GM21529 (cell line): Measurements from ENCODE around the gene B4GALT3.

Experiments
- ATAC-seq: cut with Tn5 transposase; IDR thresholded peaks from one replicate; pipeline ENCODE4 v1.9.1; 2021; ENCODE audit not compliant: unreplicated experiment

Gene B4GALT3

GRCh38 chr1:161206411-161207140 is 29.3 kb upstream of the B4GALT3 start:
- ATAC-seq, result no peak

GRCh38 chr1:161201836-161202712 is 24.8 kb upstream of the B4GALT3 start, which contains the start of gene NDUFS2:
NDUFS2 (plus strand) TSS chr1:161202367; CDS start chr1:161202386, 19 bp downstream.
- ATAC-seq, result peak; percentile 97

- ATAC-seq, result no peak
These were observed 23.9 kb upstream of the B4GALT3 start for GRCh38 chr1:161200992-161201835.

GRCh38 chr1:161200421-161200991 is 23.2 kb upstream of the B4GALT3 start:
- no peak for ATAC-seq

GRCh38 chr1:161199506-161200139 is 22.3 kb upstream of the B4GALT3 start:
- no peak for ATAC-seq

- ATAC-seq, result no peak
These were observed 21.7 kb upstream of the B4GALT3 start, which contains the start of gene ADAMTS4 for GRCh38 chr1:161198897-161199431. ADAMTS4 (minus strand) TSS chr1:161199054; CDS start chr1:161198627, 427 bp downstream.

- ATAC-seq, result no peak
These were observed 21.0 kb upstream of the B4GALT3 start for GRCh38 chr1:161198194-161198896.

- ATAC-seq, result no peak
These were observed 20.4 kb upstream of the B4GALT3 start for GRCh38 chr1:161197560-161198193.

- ATAC-seq, result no peak
These were observed 19.5 kb upstream of the B4GALT3 start for GRCh38 chr1:161196521-161197451.

- no peak for ATAC-seq
These were observed 18.8 kb upstream of the B4GALT3 start for GRCh38 chr1:161196111-161196510.

GRCh38 chr1:161195171-161195570 is 17.9 kb upstream of the B4GALT3 start:
- peak; percentile 77 for ATAC-seq

- ATAC-seq, result no peak
These were observed 16.4 kb upstream of the B4GALT3 start for GRCh38 chr1:161193561-161194235.

- ATAC-seq, result peak; percentile 63
These were observed 15.5 kb upstream of the B4GALT3 start for GRCh38 chr1:161192476-161193465.

GRCh38 chr1:161191971-161192370 is 14.7 kb upstream of the B4GALT3 start:
- ATAC-seq, result no peak

GRCh38 chr1:161190962-161191521 is 13.7 kb upstream of the B4GALT3 start:
- ATAC-seq, result no peak

- no peak for ATAC-seq
These were observed 11.7 kb upstream of the B4GALT3 start for GRCh38 chr1:161189036-161189435.
